ENCODE results near the gene ZC3H7B. TPM values are rescaled to one million over a fixed set of nuclear protein-coding genes. Genes with fewer than 3 reads are reported as not detected.
"Not testable (repeated sequence)": the region's sequence is repeated elsewhere in the genome, so short reads cannot be mapped to it uniquely, and the experiment has no call there.

ZC3H7B gene
- total and polyA plus RNA-seq, 5 donors from 2014 or later, result 1.00 to 39.3 (median 1.3) TPM

DNA sequence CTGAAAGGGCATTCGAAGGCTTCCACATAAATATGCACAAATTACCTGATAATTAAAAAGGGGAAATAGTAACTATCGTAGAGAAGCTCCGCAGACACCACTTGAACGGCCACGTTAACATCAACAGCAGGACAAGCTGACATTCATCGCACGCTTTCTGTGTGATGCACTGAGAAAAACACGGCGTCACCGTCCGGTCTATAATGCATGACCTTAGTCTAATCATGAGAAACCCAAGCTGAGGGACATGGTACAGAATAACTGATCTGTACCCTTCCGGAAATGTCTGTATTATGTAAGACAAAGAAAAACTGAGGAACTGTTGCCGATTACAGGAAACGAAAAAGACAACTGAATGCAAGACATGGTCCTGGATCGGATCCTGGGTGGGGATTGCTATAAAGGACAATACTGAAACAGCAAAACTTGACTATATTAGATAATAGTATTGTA lies 14.7 kb upstream of the ZC3H7B start:
- no peaks in the 10 kb centered on the region for H3K9me3 ChIP-seq (ENCODE audit: control insufficient read depth in 2 of 2, low read length in 2 of 2)
- H3K36me3 ChIP-seq (ENCODE audit: control insufficient read depth, insufficient read depth, low read length), result peaks cover 8% of the 10 kb centered on the region
- peaks cover 13 to 46% (median 21%) of the 10 kb centered on the region in 4 donors for H3K4me1 Mint-ChIP-seq
- ATAC-seq (ENCODE audit: low read depth in 2 of 2), result peak; percentile 13 to 23
- peak overlapping the region; percentile 98 for H3K27ac ChIP-seq (ENCODE audit: insufficient read depth, low read length, poor library complexity, severe bottlenecking)
- peak overlapping the region; percentile 95 to 98 (median 97) for H3K4me3 Mint-ChIP-seq
- peak overlapping the region; percentile 99 for H3K27ac Mint-ChIP-seq
- no peaks in the 10 kb centered on the region for H3K9me3 Mint-ChIP-seq
- peaks cover 21% of the 10 kb centered on the region for H3K4me1 ChIP-seq (ENCODE audit: control insufficient read depth, insufficient read depth, low read length, poor library complexity, severe bottlenecking)
- peaks cover 9% of the 10 kb centered on the region for H3K36me3 Mint-ChIP-seq
- H3K27me3 ChIP-seq (ENCODE audit: control insufficient read depth, insufficient read depth, low read length), result no peaks in the 10 kb centered on the region
- peak in 2 of 3 donors; percentile 44 to 81 for DNase-seq
- H3K27me3 Mint-ChIP-seq, result no peaks in the 10 kb centered on the region
- peak overlapping the region; percentile 93 for H3K4me3 ChIP-seq (ENCODE audit: low read depth, low read length)

DNA sequence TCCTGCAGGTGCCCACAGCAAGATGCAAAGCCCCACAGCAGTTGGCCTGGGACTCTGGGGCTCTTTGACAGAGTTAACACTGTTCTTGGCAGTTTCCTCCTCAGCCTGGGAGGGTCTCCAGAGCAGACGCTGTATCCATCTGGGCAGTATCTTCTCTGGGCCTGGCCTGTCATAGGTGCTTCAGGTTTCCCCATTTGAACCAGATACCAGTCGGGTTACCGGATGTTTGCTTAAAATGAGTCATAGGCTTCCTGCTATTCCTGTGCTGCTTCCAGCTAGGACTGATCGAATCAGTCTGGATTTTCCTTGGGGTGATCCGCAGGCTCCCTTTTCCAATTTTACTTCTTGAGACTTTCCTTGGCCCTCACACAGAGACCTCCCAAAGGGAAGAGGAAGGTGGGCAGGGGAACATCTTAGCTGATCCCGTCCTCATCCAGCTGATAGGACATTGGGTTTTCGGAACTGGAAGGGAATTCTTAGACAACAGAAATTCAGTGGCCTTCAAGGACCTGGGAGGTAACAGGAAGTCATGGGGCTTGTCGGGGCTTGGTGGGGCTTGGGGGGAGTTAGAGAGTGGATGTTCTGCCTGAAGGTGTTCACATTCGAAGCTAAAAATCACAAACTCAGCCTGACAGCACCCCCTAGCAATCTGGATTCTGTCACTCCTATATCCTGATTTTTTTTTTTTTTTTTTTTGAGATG lies 12.9 kb upstream of the ZC3H7B start:
- Mint-ChIP-seq H3K27ac (peak overlapping the region; percentile 56 to 99 (median 93)), H3K4me3 (peak overlapping the region; percentile 45 to 76 (median 57)), H3K9me3 (no peaks in the 10 kb centered on the region), H3K27me3 (no peaks in the 10 kb centered on the region), H3K36me3 (peaks cover 3% of the 10 kb centered on the region), H3K4me1 (peaks cover 10 to 35% (median 13%) of the 10 kb centered on the region in 4 donors)
- no peak for ATAC-seq (ENCODE audit: low read depth in 2 of 2)
- H3K4me3 ChIP-seq (ENCODE audit: low read depth, low read length), result no peak overlapping the region
- H3K36me3 ChIP-seq (ENCODE audit: control insufficient read depth, insufficient read depth, low read length), result peaks cover 7% of the 10 kb centered on the region
- H3K4me1 ChIP-seq (ENCODE audit: control insufficient read depth, insufficient read depth, low read length, poor library complexity, severe bottlenecking), result peaks cover 21% of the 10 kb centered on the region
- no peak for DNase-seq
- no peaks in the 10 kb centered on the region for H3K27me3 ChIP-seq (ENCODE audit: control insufficient read depth, insufficient read depth, low read length)
- H3K27ac ChIP-seq (ENCODE audit: insufficient read depth, low read length, poor library complexity, severe bottlenecking), result no peak overlapping the region
- H3K9me3 ChIP-seq (ENCODE audit: control insufficient read depth in 2 of 2, low read length in 2 of 2), result no peaks in the 10 kb centered on the region

DNA sequence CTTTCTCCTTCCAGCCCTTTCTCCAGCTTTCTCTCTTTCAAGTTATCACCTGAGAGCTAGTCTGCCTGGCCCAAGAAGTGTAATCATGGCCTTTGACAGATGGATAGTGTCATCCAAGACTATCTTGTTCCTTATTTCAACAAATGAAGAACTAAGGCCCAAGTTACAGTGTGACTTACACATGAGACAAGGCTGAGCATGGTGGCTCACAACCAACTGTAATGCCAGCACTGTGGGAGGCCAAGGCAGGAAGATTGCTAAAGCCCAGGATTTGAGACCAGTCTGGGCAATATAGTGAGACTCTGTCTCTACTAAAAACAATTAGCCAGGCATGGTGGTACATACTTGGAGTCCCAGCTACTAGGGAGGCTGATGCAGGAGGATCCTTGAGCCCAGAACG lies 11.7 kb upstream of the ZC3H7B start:
- no peak overlapping the region for H3K4me3 ChIP-seq (ENCODE audit: low read depth, low read length)
- Mint-ChIP-seq H3K27ac (peak overlapping the region in 2 of 3 donors; percentile 36 to 85), H3K4me1 (peaks cover 6 to 25% (median 10%) of the 10 kb centered on the region in 4 donors), H3K9me3 (no peaks in the 10 kb centered on the region), H3K36me3 (no peaks in the 10 kb centered on the region), H3K4me3 (peak overlapping the region in 2 of 4 donors; percentile 36 to 47), H3K27me3 (no peaks in the 10 kb centered on the region)
- H3K36me3 ChIP-seq (ENCODE audit: control insufficient read depth, insufficient read depth, low read length), result peaks cover 3% of the 10 kb centered on the region
- H3K9me3 ChIP-seq (ENCODE audit: control insufficient read depth in 2 of 2, low read length in 2 of 2), result no peaks in the 10 kb centered on the region
- DNase-seq (no peak), ATAC-seq (ENCODE audit: low read depth in 2 of 2) (no peak)
- no peaks in the 10 kb centered on the region for H3K27me3 ChIP-seq (ENCODE audit: control insufficient read depth, insufficient read depth, low read length)
- peaks cover 17% of the 10 kb centered on the region for H3K4me1 ChIP-seq (ENCODE audit: control insufficient read depth, insufficient read depth, low read length, poor library complexity, severe bottlenecking)
- no peak overlapping the region for H3K27ac ChIP-seq (ENCODE audit: insufficient read depth, low read length, poor library complexity, severe bottlenecking)

DNA sequence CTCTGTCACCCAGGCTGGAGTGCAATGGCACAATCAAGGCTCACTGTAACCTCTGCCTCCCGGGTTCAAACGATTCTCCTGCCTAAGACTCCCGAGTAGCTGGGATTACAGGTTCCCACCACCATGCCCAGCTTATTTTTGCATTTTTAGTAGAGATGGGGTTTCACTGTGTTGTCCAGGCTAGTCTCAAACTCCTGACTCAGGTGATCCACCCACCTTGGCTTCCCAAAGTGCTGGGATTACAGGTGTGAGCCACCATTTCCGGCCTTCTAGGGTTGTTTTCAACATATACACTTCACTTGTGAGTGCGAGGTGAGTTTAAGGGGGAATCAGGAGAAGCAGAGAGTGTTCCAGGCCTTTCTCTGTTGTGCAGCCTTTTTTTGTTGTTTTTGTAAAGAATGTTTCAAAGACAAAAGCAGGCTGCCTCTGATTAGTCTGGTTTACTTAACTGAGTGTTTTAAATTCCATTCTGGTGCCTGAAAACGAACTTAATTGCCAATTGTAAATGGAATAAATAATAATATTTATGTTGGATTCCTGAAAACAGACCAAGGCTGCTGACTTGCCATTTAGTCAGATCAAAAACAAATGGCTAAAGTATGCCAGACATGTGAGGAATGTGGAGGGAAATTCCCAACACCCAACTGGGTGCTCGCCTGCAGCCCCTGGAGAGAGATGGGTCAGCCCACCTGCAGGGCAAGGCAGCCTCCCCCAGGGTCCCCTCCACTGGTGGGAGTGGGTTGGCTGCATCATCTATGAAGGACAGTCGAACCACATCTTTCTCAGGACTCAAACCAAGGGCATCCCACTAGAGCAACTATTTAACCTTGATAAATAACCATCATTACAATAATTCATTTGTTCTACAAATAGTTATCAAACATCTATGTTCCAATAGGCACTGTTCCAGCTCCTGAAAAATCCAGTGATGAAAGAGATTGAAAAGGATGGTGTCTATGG lies 10.8 kb upstream of the ZC3H7B start:
- H3K4me1 ChIP-seq (ENCODE audit: control insufficient read depth, insufficient read depth, low read length, poor library complexity, severe bottlenecking), result peaks cover 10% of the 10 kb centered on the region
- Mint-ChIP-seq H3K4me3 (peak overlapping the region in 2 of 4 donors; percentile 47 to 56), H3K27me3 (no peaks in the 10 kb centered on the region), H3K27ac (no peak overlapping the region), H3K36me3 (no peaks in the 10 kb centered on the region), H3K4me1 (peaks cover 5 to 17% (median 9%) of the 10 kb centered on the region in 4 donors), H3K9me3 (no peaks in the 10 kb centered on the region)
- no peaks in the 10 kb centered on the region for H3K9me3 ChIP-seq (ENCODE audit: control insufficient read depth in 2 of 2, low read length in 2 of 2)
- ATAC-seq (ENCODE audit: low read depth in 2 of 2) (no peak), DNase-seq (no peak)
- H3K27ac ChIP-seq (ENCODE audit: insufficient read depth, low read length, poor library complexity, severe bottlenecking), result no peak overlapping the region
- no peaks in the 10 kb centered on the region for H3K36me3 ChIP-seq (ENCODE audit: control insufficient read depth, insufficient read depth, low read length)
- no peak overlapping the region for H3K4me3 ChIP-seq (ENCODE audit: low read depth, low read length)
- H3K27me3 ChIP-seq (ENCODE audit: control insufficient read depth, insufficient read depth, low read length), result no peaks in the 10 kb centered on the region

DNA sequence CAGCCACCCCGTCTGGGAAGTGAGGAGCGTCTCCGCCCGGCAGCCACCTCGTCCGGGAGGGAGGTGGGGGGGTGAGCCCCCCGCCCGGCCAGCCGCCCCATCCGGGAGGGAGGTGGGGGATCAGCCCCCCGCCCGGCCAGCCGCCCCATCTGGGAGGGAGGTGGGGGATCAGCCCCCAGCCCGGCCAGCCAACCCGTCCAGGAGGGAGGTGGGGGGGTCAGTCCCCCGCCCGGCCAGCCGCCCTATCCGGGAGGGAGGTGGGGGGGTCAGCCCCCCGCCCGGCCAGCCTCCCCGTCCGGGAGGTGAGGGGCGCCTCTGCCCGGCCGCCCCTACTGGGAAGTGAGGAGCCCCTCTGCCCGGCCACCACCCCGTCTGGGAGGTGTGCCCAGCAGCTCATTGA lies 6.5 kb upstream of the ZC3H7B start:
- H3K27me3 ChIP-seq (ENCODE audit: control insufficient read depth, insufficient read depth, low read length); DNase-seq; H3K36me3 ChIP-seq (ENCODE audit: control insufficient read depth, insufficient read depth, low read length); H3K27ac ChIP-seq (ENCODE audit: insufficient read depth, low read length, poor library complexity, severe bottlenecking); H3K9me3 ChIP-seq (ENCODE audit: control insufficient read depth in 2 of 2, low read length in 2 of 2); ATAC-seq (ENCODE audit: low read depth in 2 of 2); H3K4me1 ChIP-seq (ENCODE audit: control insufficient read depth, insufficient read depth, low read length, poor library complexity, severe bottlenecking); H3K4me3 ChIP-seq (ENCODE audit: low read depth, low read length); H3K36me3 Mint-ChIP-seq; H3K4me1 Mint-ChIP-seq; H3K27ac Mint-ChIP-seq; H3K9me3 Mint-ChIP-seq; H3K27me3 Mint-ChIP-seq; H3K4me3 Mint-ChIP-seq: not testable (repeated sequence)

DNA sequence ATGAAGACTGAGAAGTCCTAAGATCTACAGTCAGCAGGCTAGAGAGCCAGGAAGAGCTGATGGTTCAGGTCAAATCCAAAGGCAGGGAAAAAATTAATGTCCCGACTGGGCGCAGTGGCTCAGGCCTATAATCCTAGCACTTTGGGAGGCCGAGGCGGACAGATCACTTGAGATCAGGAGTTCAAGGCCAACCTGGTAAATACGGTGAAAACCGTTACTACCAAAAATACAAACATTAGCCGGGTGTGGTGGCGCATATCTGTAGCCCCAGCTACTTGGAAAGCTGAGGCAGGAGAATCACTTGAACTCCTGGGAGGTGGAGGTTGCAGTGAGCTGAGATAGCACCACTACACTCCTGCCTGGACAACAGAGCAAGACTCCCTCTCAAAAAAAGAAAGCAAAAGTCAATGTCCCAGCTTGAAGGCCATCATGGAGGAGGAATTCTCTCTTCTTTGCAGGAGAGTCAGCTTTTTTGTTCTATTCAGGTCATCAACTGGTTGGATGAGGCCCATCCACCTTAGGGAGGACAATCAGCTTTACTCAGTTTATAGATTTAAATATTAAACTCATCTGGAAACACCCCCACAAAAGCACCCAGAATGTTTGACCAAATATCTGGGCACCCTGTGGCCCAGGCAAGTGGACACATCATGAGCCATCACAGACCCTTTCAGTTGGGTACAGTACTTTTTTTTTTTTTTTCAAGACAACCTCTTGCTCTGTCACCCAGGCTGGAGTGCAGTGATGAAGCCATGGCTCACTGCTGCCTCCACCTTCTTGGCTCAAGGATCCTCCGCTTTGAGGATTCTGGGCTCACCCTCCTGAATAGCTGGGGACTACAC lies 4.3 kb upstream of the ZC3H7B start:
- H3K27me3 ChIP-seq (ENCODE audit: control insufficient read depth, insufficient read depth, low read length), result no peaks in the 10 kb centered on the region
- Mint-ChIP-seq H3K27me3 (peaks cover 4% of the 10 kb centered on the region), H3K9me3 (peaks cover 0 to 2% (median 0%) of the 10 kb centered on the region in 7 donors), H3K27ac (no peak overlapping the region), H3K4me3 (peak overlapping the region in 1 of 4 donors; percentile 75), H3K4me1 (peaks cover 0 to 6% (median 4%) of the 10 kb centered on the region in 4 donors), H3K36me3 (no peaks in the 10 kb centered on the region)
- ATAC-seq (ENCODE audit: low read depth in 2 of 2), result no peak
- H3K36me3 ChIP-seq (ENCODE audit: control insufficient read depth, insufficient read depth, low read length), result no peaks in the 10 kb centered on the region
- no peaks in the 10 kb centered on the region for H3K9me3 ChIP-seq (ENCODE audit: control insufficient read depth in 2 of 2, low read length in 2 of 2)
- no peak overlapping the region for H3K4me3 ChIP-seq (ENCODE audit: low read depth, low read length)
- no peak for DNase-seq
- H3K27ac ChIP-seq (ENCODE audit: insufficient read depth, low read length, poor library complexity, severe bottlenecking), result no peak overlapping the region
- H3K4me1 ChIP-seq (ENCODE audit: control insufficient read depth, insufficient read depth, low read length, poor library complexity, severe bottlenecking), result peaks cover 7% of the 10 kb centered on the region

DNA sequence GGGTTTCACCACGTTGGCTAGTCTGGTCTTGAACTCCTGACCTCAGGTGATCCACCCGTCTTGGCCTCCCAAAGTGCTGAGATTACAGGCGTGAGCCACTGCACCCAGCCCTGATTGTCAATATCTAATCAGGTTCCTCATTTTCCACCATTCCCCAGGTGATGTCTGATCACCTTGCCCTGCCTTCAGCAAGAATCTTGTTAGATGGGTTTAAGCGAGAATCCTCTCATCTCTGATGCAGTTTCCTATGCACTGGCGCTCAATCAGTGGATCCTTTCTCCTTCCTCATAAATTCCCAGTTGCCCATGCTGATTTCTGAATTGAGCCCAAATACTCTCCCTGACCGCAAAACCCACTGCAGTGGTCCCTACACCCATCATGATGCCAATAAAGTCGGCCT lies 664 bp upstream of the ZC3H7B start:
- Histone ChIP-seq H3K4me1 (ENCODE audit: control insufficient read depth, insufficient read depth, low read length, poor library complexity, severe bottlenecking) (peaks cover 19% of the 10 kb centered on the region), H3K27me3 (ENCODE audit: control insufficient read depth, insufficient read depth, low read length) (no peaks in the 10 kb centered on the region), H3K4me3 (ENCODE audit: low read depth, low read length) (peak overlapping the region; percentile 73), H3K9me3 (ENCODE audit: control insufficient read depth in 2 of 2, low read length in 2 of 2) (no peaks in the 10 kb centered on the region), H3K36me3 (ENCODE audit: control insufficient read depth, insufficient read depth, low read length) (no peaks in the 10 kb centered on the region), H3K27ac (ENCODE audit: insufficient read depth, low read length, poor library complexity, severe bottlenecking) (peak overlapping the region; percentile 88)
- no peak for ATAC-seq (ENCODE audit: low read depth in 2 of 2)
- H3K9me3 Mint-ChIP-seq, result peaks cover 0 to 2% (median 0%) of the 10 kb centered on the region in 7 donors
- peaks cover 4% of the 10 kb centered on the region for H3K27me3 Mint-ChIP-seq
- H3K4me1 Mint-ChIP-seq, result peaks cover 6 to 32% (median 22%) of the 10 kb centered on the region in 4 donors
- peak overlapping the region; percentile 80 to 88 (median 82) for H3K4me3 Mint-ChIP-seq
- no peak for DNase-seq
- H3K36me3 Mint-ChIP-seq, result no peaks in the 10 kb centered on the region
- H3K27ac Mint-ChIP-seq, result peak overlapping the region; percentile 85 to 98 (median 86)
